Activated CD8-positive, alpha-beta memory T cell treated with anti-CD3 and anti-CD28 coated beads, Interleukin-2, amount 50 U/mL, for 24 hours (primary cell): Measurements from ENCODE around the gene RPL27A.
A peak's percentile ranks its signal among the peaks of the same experiment; 100 is the strongest.
"Not testable (repeated sequence)": the region's sequence is repeated elsewhere in the genome, so short reads cannot be mapped to it uniquely, and the experiment has no call there.

Experiments
- DNase-seq: peaks from one replicate; pipeline ENCODE4 v3.0.0-alpha.2; 2020; ENCODE audit errors: extremely low read depth

The RPL27A gene

GRCh38 chr11:8682303-8683114 lies at the start of gene RPL27A, which contains the start of gene TRIM66:
Gene RPL27A (plus strand): TSS chr11:8682792. CDS start chr11:8682814, 22 bp downstream.
Gene TRIM66 (minus strand): TSS chr11:8682665. CDS start chr11:8672274, 10,391 bp downstream.
- DNase-seq = peak; percentile 98

GRCh38 chr11:8634498-8634897 lies 48.1 kb upstream of the RPL27A start:
- DNase-seq = no peak

GRCh38 chr11:8636127-8636526 lies 46.5 kb upstream of the RPL27A start:
- DNase-seq = no peak

GRCh38 chr11:8638300-8638699 lies 44.3 kb upstream of the RPL27A start:
- no peak for DNase-seq

DNA sequence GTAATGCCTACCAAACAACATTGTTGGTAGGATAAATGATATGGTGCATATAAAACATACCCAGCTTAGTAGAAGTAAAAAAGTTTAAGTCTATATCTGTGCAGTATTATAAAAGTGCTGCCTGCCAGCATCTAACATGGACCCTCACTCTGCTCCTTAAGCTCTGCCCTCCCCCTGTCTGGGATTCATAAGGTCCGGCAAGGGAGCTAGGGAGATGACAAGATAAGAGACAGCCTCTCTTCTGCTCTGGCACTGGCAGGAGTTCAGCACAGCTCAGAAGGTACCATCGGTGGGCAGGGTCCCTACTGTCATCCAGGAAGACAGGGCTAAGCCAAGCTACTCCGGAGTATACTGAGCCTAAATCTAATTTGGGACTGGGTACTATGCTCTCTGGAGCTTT lies 42.9 kb upstream of the RPL27A start:
- DNase-seq = no peak

GRCh38 chr11:8640267-8640906 lies 42.2 kb upstream of the RPL27A start:
- DNase-seq = no peak

DNA sequence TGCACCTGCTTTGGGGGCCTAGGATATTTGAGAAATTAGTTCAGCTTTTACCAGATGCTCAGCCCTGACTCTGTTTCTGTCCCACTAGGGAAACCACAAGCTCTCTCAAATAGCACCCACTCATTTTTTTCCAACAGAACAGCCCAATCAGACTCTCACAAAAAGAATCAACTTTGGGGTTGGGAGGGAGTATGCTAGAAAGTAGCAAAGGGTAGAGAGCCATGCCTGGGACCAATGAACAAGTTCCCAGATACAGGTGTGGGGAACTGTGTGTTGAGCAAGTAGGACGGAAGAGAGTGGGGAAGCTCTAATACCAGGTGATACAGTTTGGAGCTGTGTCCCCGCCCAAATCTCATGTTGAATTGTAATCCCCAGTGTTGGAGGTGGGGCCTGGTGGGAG lies 41.3 kb upstream of the RPL27A start:
- DNase-seq = no peak

DNA sequence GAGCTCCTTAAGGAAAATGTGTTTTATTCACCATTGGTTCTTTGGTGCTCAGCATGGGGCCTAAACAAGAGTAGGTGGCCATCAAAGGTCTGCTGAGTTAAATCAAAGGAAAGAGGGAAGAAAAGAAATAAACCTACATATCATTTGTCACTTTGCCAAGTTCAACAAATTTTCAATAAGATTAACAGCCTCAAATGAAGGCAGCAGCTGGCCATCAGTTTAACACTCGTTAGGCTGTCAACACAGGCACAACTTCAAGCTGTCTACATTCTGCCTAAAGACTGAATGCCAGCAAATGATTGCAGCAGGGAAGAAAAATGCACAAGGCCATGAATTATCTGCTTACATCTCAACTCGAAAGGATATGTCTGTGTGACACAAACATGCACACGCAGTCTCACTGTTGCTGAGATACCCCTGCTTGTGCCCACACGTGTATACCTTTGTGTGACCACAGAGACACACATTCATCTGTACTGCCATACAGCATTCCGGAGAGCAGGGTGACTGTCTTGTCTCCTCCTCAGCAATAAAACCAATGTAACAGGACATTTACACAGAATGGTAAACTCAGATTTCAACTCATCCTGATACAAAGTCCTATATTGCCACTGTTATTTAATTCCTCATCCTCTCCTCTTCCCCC lies 40.3 kb upstream of the RPL27A start:
- DNase-seq = no peak

DNA sequence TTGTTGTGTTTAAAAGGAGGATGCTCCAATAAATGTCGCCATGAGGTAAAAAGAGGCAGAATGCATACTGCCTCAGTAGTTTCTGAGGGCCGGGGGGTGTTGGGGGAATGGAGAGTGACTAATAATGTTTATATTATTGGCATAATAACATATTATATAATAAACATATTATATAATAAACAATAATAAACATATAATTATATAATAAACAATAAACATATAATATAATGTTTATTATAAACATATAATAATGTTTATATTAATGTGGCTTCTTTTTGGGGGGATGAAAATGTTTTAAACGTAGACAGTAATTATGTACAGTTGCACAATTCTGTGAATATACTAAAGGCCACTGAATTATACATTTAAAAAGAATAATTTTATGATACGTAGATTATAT lies 35.7 kb upstream of the RPL27A start:
- DNase-seq = no peak

- no peak for DNase-seq
Observed at GRCh38 chr11:8649361-8649760, 33.2 kb upstream of the RPL27A start.

GRCh38 chr11:8650401-8650990 lies 32.1 kb upstream of the RPL27A start:
- no peak for DNase-seq

- DNase-seq = no peak
Observed at GRCh38 chr11:8652140-8652539, 30.5 kb upstream of the RPL27A start.

GRCh38 chr11:8654503-8654902 lies 28.1 kb upstream of the RPL27A start:
- DNase-seq = no peak

DNA sequence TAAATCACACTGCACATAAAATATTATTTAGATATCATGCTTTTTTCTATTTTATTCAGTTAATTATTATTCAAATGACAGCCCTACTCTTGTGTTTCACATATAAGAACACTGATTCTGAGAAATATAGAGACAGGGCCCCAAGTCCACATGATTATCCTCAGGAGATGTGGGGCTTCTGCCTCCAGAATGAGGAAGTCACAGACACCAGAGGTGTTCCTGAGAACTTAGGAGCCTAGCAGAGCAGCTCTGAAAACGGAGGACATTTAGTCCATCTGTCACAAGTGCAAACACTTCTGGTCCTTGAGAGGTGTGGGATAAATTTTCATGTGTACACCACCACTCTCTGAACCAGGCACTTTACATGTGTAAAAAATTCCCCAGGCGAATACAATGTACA lies 26.3 kb upstream of the RPL27A start:
- DNase-seq = no peak

DNA sequence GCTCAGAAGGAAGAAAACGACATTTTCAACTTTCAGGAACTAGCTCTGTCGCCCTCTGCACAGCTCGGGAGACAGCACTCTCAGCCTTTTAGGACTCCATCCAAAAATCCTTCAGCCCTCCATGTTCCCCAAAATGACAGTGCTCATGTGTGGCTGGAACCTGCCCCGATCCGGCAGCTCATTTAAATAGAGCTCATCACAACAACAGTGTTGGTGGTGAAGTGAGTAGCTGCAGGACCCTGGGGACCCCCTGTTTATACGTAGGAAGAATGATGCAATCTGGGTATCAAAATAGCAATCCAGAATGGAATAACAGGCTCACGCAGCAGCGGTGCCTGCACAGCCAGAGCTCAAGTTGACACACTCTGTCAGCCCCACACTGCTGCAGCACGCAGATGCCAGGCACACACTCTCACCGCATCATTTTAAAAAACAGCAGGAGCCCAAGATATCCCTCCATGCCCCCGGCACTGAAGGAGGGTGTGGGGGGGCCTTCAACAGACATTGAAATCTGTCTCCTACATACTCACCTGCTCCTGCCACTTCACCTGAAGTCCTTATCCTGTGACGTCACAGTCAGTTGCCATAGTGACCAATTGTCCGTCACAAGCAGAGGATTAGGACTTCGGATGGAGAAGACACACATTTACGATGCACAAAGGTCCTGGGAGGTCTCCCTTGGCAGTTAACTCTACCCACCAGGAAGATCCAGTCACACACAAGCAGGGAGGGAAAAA lies 24.1 kb upstream of the RPL27A start:
- no peak for DNase-seq

DNA sequence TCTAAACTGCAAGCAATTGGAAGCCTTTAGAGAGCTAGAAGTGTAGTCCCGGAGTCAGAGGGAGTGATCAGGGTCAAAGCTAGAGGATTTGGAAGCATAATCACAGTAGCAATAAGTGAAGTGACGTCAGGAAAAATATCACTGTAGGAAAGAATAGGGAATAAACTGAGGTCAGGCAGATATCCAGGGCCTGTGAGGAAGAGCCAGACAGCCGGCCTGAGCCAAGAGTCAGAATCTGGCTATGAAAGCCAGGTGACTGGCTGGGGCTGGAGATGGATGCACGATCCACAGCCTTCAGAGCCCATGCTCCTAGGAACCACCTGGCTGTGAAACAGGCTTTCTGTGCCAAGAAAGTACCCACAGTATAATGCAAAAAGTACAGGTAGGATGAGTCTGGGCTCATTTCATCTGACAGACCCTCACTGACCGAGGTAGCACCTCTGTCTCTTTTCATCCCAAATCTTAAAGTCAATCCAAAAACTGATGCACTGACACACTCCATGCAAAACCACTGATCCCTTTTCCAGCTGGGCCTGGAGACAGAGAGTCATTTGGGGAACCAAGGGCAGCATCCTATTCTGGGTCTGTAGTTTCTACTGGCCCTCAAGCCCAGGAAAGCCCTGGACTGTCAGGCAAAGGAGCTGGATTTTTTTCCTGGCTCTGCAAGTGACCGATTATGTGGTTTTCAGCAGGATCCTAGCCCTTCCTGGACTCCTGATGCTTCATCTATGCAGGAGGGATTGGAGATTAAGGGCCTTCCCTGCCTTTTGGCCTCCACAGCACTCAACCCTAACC lies 21.4 kb upstream of the RPL27A start:
- DNase-seq = no peak

- no peak for DNase-seq
Observed at GRCh38 chr11:8665222-8665621, 17.4 kb upstream of the RPL27A start.

GRCh38 chr11:8670081-8670480 lies 12.5 kb upstream of the RPL27A start:
- DNase-seq = not testable (repeated sequence)

GRCh38 chr11:8671193-8671612 lies 11.4 kb upstream of the RPL27A start:
- DNase-seq = no peak

DNA sequence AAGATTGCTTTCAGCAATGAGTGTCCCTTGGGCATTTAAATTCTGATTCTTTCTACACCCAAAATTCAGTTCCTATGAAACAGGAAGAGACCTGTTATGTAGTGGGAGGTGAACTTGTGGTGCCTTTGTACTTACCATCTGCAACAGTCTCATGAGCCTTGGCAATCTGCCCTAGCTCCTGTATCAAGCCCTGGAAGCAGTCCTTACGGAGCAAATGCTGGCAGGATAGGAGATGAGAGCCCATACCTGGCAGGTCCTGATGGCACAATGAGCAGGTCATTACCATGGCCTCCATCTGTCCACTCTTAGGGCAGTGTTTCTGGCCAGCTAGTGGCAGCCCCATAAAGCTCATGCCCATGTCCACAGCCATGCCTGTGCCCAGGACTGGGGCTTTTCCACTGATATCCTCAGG lies 10.9 kb upstream of the RPL27A start:
- DNase-seq = no peak

GRCh38 chr11:8672346-8672745 lies 10.2 kb upstream of the RPL27A start:
- no peak for DNase-seq
